ENCODE measurements around the gene USP32. TPM values are rescaled to one million over a fixed set of nuclear protein-coding genes. Genes with fewer than 3 reads are reported as not detected.

USP32 gene
- total and polyA plus RNA-seq, 8 donors, result 7.7 to 25.5 (median 15.8) TPM

GRCh38 chr17:60165223-60165622 lies 226.7 kb downstream of the USP32 start:
- no peaks in the 10 kb centered on the region for H3K36me3 ChIP-seq
- FAIRE-seq (no peak), DNase-seq (no peak), ATAC-seq (no peak)
- H3K27ac ChIP-seq, result no peak overlapping the region
- H3K9me3 ChIP-seq, result no peaks in the 10 kb centered on the region
- peaks cover 12 to 13% (median 12%) of the 10 kb centered on the region in 3 donors for H3K4me1 ChIP-seq
- no peaks in the 10 kb centered on the region for H3K27me3 ChIP-seq
- TF ChIP-seq, protein P1, sequence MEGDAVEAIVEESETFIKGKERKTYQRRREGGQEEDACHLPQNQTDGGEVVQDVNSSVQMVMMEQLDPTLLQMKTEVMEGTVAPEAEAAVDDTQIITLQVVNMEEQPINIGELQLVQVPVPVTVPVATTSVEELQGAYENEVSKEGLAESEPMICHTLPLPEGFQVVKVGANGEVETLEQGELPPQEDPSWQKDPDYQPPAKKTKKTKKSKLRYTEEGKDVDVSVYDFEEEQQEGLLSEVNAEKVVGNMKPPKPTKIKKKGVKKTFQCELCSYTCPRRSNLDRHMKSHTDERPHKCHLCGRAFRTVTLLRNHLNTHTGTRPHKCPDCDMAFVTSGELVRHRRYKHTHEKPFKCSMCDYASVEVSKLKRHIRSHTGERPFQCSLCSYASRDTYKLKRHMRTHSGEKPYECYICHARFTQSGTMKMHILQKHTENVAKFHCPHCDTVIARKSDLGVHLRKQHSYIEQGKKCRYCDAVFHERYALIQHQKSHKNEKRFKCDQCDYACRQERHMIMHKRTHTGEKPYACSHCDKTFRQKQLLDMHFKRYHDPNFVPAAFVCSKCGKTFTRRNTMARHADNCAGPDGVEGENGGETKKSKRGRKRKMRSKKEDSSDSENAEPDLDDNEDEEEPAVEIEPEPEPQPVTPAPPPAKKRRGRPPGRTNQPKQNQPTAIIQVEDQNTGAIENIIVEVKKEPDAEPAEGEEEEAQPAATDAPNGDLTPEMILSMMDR (IDR thresholded peaks at IDR 0.05), result no peak
- intact Hi-C loops (cut with DNase I), result no loop called here
- WGBS, 2 donors, result 72 to 77% methylated on average over 5 of the region's 5 CpGs
- H3K4me3 ChIP-seq, result no peak overlapping the region

DNA sequence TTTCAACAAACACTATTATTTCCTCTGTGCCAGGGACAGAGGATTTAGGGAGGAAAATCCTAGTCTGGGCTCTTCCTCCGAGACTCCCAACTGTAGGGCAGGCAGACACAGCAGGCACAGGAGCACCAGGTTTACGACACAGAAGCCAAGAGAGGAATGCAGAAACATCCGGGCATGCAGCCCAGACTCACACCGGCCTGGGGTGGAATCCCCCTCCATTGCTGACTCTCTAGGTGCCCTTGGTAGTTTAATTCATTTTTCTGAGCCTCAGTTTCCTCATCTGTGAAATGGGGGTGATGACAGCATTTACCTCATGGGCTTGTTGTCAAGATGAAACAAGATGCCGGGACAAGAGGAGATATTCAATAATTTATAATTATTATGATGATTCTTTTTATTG lies 227.2 kb downstream of the USP32 start:
- no peak overlapping the region for H3K4me3 ChIP-seq
- H3K4me1 ChIP-seq, result peaks cover 12 to 13% (median 12%) of the 10 kb centered on the region in 3 donors
- no peak for DNase-seq
- no peak for ATAC-seq
- FAIRE-seq, result no peak
- no peaks in the 10 kb centered on the region for H3K9me3 ChIP-seq
- no peaks in the 10 kb centered on the region for H3K27me3 ChIP-seq
- 56 to 61% methylated on average over 5 of the region's 5 CpGs for WGBS, 2 donors
- no peaks in the 10 kb centered on the region for H3K36me3 ChIP-seq
- intact Hi-C loops (cut with DNase I), result no loop called here
- TF ChIP-seq, protein P1 (IDR thresholded peaks at IDR 0.05), result no peak
- no peak overlapping the region for H3K27ac ChIP-seq

DNA sequence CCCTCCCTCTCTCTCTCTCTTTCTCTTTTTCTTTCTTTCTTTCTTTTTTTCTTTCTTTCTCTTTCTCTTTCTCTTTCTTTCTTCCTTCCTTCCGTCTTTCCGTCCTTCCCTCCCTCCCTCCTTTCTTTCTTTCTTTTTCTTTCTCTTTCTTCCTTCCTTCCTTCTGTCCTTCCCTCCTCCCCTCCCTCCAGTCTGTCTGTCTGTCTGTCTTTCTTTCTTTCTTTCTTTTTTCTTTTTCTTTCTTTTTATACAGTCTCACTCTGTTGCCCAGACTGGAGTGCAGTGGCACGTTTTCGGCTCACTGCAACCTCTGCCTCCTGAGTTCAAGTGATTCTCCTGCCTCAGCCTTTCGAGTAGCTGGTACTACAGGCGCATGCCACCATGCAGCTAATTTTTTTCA lies 227.8 kb downstream of the USP32 start:
- FAIRE-seq, result no peak
- Histone ChIP-seq H3K4me3 (no peak overlapping the region), H3K36me3 (no peaks in the 10 kb centered on the region), H3K4me1 (peaks cover 12 to 13% (median 12%) of the 10 kb centered on the region in 3 donors), H3K27me3 (no peaks in the 10 kb centered on the region), H3K9me3 (no peaks in the 10 kb centered on the region), H3K27ac (no peak overlapping the region)
- TF ChIP-seq, protein P1 (IDR thresholded peaks at IDR 0.05), result no peak
- DNase-seq, result no peak
- 88 to 94% methylated on average over 6 of the region's 6 CpGs for WGBS, 2 donors
- intact Hi-C loops (cut with DNase I), result no loop called here
- ATAC-seq, result no peak

- ATAC-seq (no peak), FAIRE-seq (no peak), DNase-seq (no peak)
- Histone ChIP-seq H3K9me3 (no peaks in the 10 kb centered on the region), H3K4me1 (peaks cover 12 to 13% (median 12%) of the 10 kb centered on the region in 3 donors), H3K27me3 (no peaks in the 10 kb centered on the region), H3K4me3 (no peak overlapping the region), H3K36me3 (no peaks in the 10 kb centered on the region), H3K27ac (no peak overlapping the region)
- TF ChIP-seq, protein P1 (IDR thresholded peaks at IDR 0.05), result no peak
- intact Hi-C loops (cut with DNase I), result no loop called here
- WGBS, 2 donors, result 80 to 81% methylated on average over 20 of the region's 20 CpGs
Measured at GRCh38 chr17:60163108-60163784, 228.7 kb downstream of the USP32 start.
